ENCODE data around the gene NPAS2.

- no peak for TF ChIP-seq CTCF (IDR thresholded peaks at IDR 0.05)
- TF ChIP-seq POLR2A (IDR thresholded peaks at IDR 0.05; ENCODE audit: low read depth), result no peak
- TF ChIP-seq EP300 (IDR thresholded peaks at IDR 0.05), result no peak
- TF ChIP-seq POLR2AphosphoS5 (IDR thresholded peaks at IDR 0.05), result no peak
Observed at GRCh38 chr2:100936972-100937542, 117.1 kb downstream of the NPAS2 start.

Data from esophagus muscularis mucosa (tissue), 4 donors.